Hepatocyte (in vitro differentiated cells): ENCODE results near the gene C21orf91.

Experiments used
- CTCF ChIP-seq: fragments of 200-600 bp; sonication (generic); IDR thresholded peaks from 2 replicates; pipeline ENCODE4 v1.5.1; 2016; ENCODE audit warnings: antibody characterized with exemption, mild to moderate bottlenecking; ENCODE audit not compliant: poor library complexity
- EZH2 ChIP-seq: fragments of 200-600 bp; sonication (generic); IDR thresholded peaks from 2 replicates; pipeline ENCODE4 v1.6.1; 2016; ENCODE audit warnings: antibody characterized with exemption, mild to moderate bottlenecking, borderline replicate concordance

GRCh38 chr21:17742940-17743592, 76.1 kb downstream of the C21orf91 start:
- TF ChIP-seq EZH2 = no peak
- no peak for TF ChIP-seq CTCF
